B cell (primary cell): Measurements from ENCODE around the gene SEPTIN11. TPM values are rescaled to one million over a fixed set of nuclear protein-coding genes. Genes with fewer than 3 reads are reported as not detected.

Experiments used
- ATAC-seq: fragments of 200-7000 bp; cut with Tn5 transposase; one replicate; pipeline ENCODE4 v1.10.0; 2021; ENCODE audit warnings: low read depth, mild to moderate bottlenecking, moderate number of reproducible peaks, moderate library complexity
- CTCF ChIA-PET: fragments of 350-600 bp; sonication (Branson Sonifier 250); formaldehyde crosslinking; loops from one replicate; lab custom pipeline; 2021; ENCODE audit warnings: antibody characterized with exemption, inconsistent platforms; lab: Charles Lee
- POLR2A ChIA-PET: fragments of 350-600 bp; sonication (Branson Sonifier 250); formaldehyde crosslinking; loops from one replicate; lab custom pipeline; 2021; ENCODE audit warnings: antibody characterized with exemption; lab: Charles Lee
- DNase-seq: peaks from one replicate; pipeline ENCODE4 v3.0.0; 2013
- H2AFZ ChIP-seq: 2 replicates; pipeline ENCODE4 v1.6.1; 2012; ENCODE audit warnings: mild to moderate bottlenecking, low read depth, low read length; ENCODE audit not compliant: insufficient read depth, poor library complexity, severe bottlenecking
- H3K27ac ChIP-seq, 2 donors: 1 replicate in 1 of 2; 2 replicates in 1 of 2; pipeline ENCODE4 v1.5.1; 2012 to 2013; ENCODE audit warnings: low read length in 2 of 2, mild to moderate bottlenecking in 2 of 2, moderate library complexity in 1 of 2
- H3K27me3 ChIP-seq, 4 experiments: fragments of 200-600 bp in 1 of 4; sonication (generic) in 1 of 4; replicated peaks in 1 of 4; 1 replicate in 2 of 4; 2 replicates in 2 of 4; pipeline versions ENCODE4 v1.6.1 to v1.7.0; 2013 to 2016; ENCODE audit warnings: low read length in 3 of 4, mild to moderate bottlenecking in 2 of 4, mixed read lengths in 1 of 4, moderate library complexity in 1 of 4; ENCODE audit not compliant: insufficient read depth in 4 of 4, control insufficient read depth in 3 of 4; ENCODE audit errors: control extremely low read depth in 1 of 4
- H3K36me3 ChIP-seq, 2 experiments: replicated peaks in 1 of 2; 1 replicate in 1 of 2; 2 replicates in 1 of 2; pipeline versions ENCODE4 v1.6.1 to v1.7.1; 2013; ENCODE audit warnings: low read length in 1 of 2; ENCODE audit not compliant: insufficient read depth in 2 of 2, control insufficient read depth in 1 of 2; ENCODE audit errors: control extremely low read depth in 1 of 2, extremely low read depth in 1 of 2
- H3K4me1 ChIP-seq, 2 donors: fragments of 200-600 bp in 1 of 2; sonication (generic) in 1 of 2; 1 replicate in 1 of 2; 2 replicates in 1 of 2; pipeline versions ENCODE4 v1.5.1 to v1.6.1; 2013 to 2017; ENCODE audit warnings: low read length in 2 of 2; ENCODE audit not compliant: control insufficient read depth in 2 of 2, insufficient read depth in 2 of 2
- H3K4me2 ChIP-seq: replicated peaks from 2 replicates; pipeline ENCODE3; 2012; ENCODE audit warnings: mild to moderate bottlenecking, low read depth, low read length; ENCODE audit not compliant: poor library complexity, severe bottlenecking
- H3K4me3 ChIP-seq, 5 experiments: fragments of 200-600 bp in 1 of 5; sonication (generic) in 1 of 5; 1 replicate in 3 of 5; 2 replicates in 2 of 5; pipeline versions ENCODE4 v1.5.1 to v1.7.0; 2011 to 2016; ENCODE audit warnings: low read length in 4 of 5, mild to moderate bottlenecking in 4 of 5, low read depth in 2 of 5, control low read depth in 1 of 5, moderate library complexity in 1 of 5; ENCODE audit not compliant: insufficient read depth in 1 of 5; ENCODE audit errors: control extremely low read depth in 1 of 5, extremely low read depth in 1 of 5
- H3K79me2 ChIP-seq: fragments of 200-600 bp; sonication (generic); one replicate; pipeline ENCODE4 v1.6.0; 2016; ENCODE audit warnings: low read length; ENCODE audit not compliant: control insufficient read depth, insufficient read depth
- H3K9ac ChIP-seq: fragments of 200-600 bp; sonication (generic); 2 replicates; pipeline ENCODE4 v1.6.1; 2017; ENCODE audit warnings: mild to moderate bottlenecking, low read length, moderate library complexity
- H3K9me3 ChIP-seq, 3 donors: one replicate each; pipeline versions ENCODE4 v1.6.1 to v1.7.1; 2013; ENCODE audit warnings: low read length in 2 of 3; ENCODE audit not compliant: control insufficient read depth in 2 of 3, insufficient read depth in 1 of 3; ENCODE audit errors: control extremely low read depth in 1 of 3
- H4K20me1 ChIP-seq: 2 replicates; pipeline ENCODE4 v1.6.0; 2012; ENCODE audit warnings: mild to moderate bottlenecking, low read length; ENCODE audit not compliant: insufficient read depth, control insufficient read depth, poor library complexity, severe bottlenecking
- H3K27ac Mint-ChIP-seq: one replicate; pipeline ENCODE4 v1.8.0; 2021; ENCODE audit warnings: mixed read lengths
- H3K27me3 Mint-ChIP-seq: one replicate; pipeline ENCODE4 v1.8.0; 2021; ENCODE audit warnings: mixed read lengths
- H3K4me1 Mint-ChIP-seq: one replicate; pipeline ENCODE4 v1.8.0; 2021; ENCODE audit warnings: mixed read lengths
- H3K4me3 Mint-ChIP-seq: one replicate; pipeline ENCODE4 v1.8.0; 2021; ENCODE audit warnings: mixed read lengths
- H3K9me3 Mint-ChIP-seq: one replicate; pipeline ENCODE4 v1.8.0; 2022; ENCODE audit warnings: mixed read lengths; ENCODE audit not compliant: insufficient read depth
- EZH2 ChIP-seq: IDR thresholded peaks from 2 replicates; pipeline ENCODE4 v1.6.1; 2012; ENCODE audit warnings: borderline replicate concordance, low read depth, mild to moderate bottlenecking, moderate library complexity, low read length; ENCODE audit not compliant: insufficient read depth, poor library complexity, severe bottlenecking
- WGBS: methylation state at CpG from one replicate; pipeline ENCODE4 v1.1.5; 2013; ENCODE audit warnings: missing lambda C conversion rate; ENCODE audit not compliant: insufficient coverage; 5-methylcytosine and 5-hydroxymethylcytosine counted together
- intact Hi-C: fragments of 100-400 bp; cut with micrococcal nuclease; formaldehyde crosslinking; loops from one replicate; pipeline ENCODE4 v1.10.0; 2022
- polyA plus RNA-seq: library from polyadenylated mRNA; depleted of rRNA; stranded (reverse); fragments of >200 nt; gene quantifications from 2 replicates; pipeline ENCODE4 v1.2.3, GENCODE V29; 2012
- total RNA-seq, 2 donors: library from RNA; stranded (reverse); fragments of 120-200 nt in 1 of 2; gene quantifications; 1 replicate in 1 of 2; 2 replicates in 1 of 2; pipeline versions ENCODE4 v1.2.3 to v1.2.4, GENCODE V29; 2013 to 2022
- TF ChIP-seq, protein P1 (sequence below): fragments of 200-600 bp; IDR thresholded peaks from one replicate; pipeline ENCODE4 v1.8.0; 2022; ENCODE audit warnings: antibody characterized with exemption, mild to moderate bottlenecking

SEPTIN11 gene
- total and polyA plus RNA-seq, 2 donors (not counting 1 experiment from before 2014, with no cell fraction given): 3.5 to 22.7 TPM

GRCh38 chr4:76969941-76970529, 20.5 kb downstream of the SEPTIN11 start:
- Mint-ChIP-seq H3K27me3 (no peaks in the 10 kb centered on the region), H3K27ac (no peak overlapping the region), H3K9me3 (no peaks in the 10 kb centered on the region), H3K4me1 (no peaks in the 10 kb centered on the region), H3K4me3 (no peak overlapping the region)
- no peaks in the 10 kb centered on the region for H3K79me2 ChIP-seq
- H4K20me1 ChIP-seq: no peaks in the 10 kb centered on the region
- no peak overlapping the region for H3K4me2 ChIP-seq
- H3K27me3 ChIP-seq: no peaks in the 10 kb centered on the region
- no peaks in the 10 kb centered on the region for H3K9me3 ChIP-seq
- TF ChIP-seq EZH2: no peak
- TF ChIP-seq, protein P1, sequence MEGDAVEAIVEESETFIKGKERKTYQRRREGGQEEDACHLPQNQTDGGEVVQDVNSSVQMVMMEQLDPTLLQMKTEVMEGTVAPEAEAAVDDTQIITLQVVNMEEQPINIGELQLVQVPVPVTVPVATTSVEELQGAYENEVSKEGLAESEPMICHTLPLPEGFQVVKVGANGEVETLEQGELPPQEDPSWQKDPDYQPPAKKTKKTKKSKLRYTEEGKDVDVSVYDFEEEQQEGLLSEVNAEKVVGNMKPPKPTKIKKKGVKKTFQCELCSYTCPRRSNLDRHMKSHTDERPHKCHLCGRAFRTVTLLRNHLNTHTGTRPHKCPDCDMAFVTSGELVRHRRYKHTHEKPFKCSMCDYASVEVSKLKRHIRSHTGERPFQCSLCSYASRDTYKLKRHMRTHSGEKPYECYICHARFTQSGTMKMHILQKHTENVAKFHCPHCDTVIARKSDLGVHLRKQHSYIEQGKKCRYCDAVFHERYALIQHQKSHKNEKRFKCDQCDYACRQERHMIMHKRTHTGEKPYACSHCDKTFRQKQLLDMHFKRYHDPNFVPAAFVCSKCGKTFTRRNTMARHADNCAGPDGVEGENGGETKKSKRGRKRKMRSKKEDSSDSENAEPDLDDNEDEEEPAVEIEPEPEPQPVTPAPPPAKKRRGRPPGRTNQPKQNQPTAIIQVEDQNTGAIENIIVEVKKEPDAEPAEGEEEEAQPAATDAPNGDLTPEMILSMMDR: no peak
- H3K36me3 ChIP-seq: no peaks in the 10 kb centered on the region
- no peaks in the 10 kb centered on the region for H3K4me1 ChIP-seq
- intact Hi-C loops: no loop called here
- ChIA-PET CTCF (no interaction called here), POLR2A (no interaction called here)
- DNase-seq (no peak), ATAC-seq (no peak)
- no peak overlapping the region for H3K9ac ChIP-seq
- 100% methylated on average over 2 of the region's 5 CpGs for WGBS
- no peak overlapping the region for H2AFZ ChIP-seq
- no peak overlapping the region for H3K4me3 ChIP-seq
- H3K27ac ChIP-seq: no peak overlapping the region

- Histone ChIP-seq H4K20me1 (no peaks in the 10 kb centered on the region), H3K36me3 (no peaks in the 10 kb centered on the region), H3K4me1 (no peaks in the 10 kb centered on the region), H3K79me2 (no peaks in the 10 kb centered on the region), H2AFZ (no peak overlapping the region), H3K27ac (no peak overlapping the region), H3K9me3 (no peaks in the 10 kb centered on the region), H3K4me2 (no peak overlapping the region), H3K4me3 (no peak overlapping the region), H3K27me3 (no peaks in the 10 kb centered on the region), H3K9ac (no peak overlapping the region)
- H3K27me3 Mint-ChIP-seq: no peaks in the 10 kb centered on the region
- WGBS: no CpG with 5 or more reads among the region's 1 CpG
- H3K27ac Mint-ChIP-seq: no peak overlapping the region
- intact Hi-C loops: no loop called here
- no peaks in the 10 kb centered on the region for H3K4me1 Mint-ChIP-seq
- no peak for TF ChIP-seq EZH2
- TF ChIP-seq, protein P1: no peak
- DNase-seq (no peak), ATAC-seq (no peak)
- no peaks in the 10 kb centered on the region for H3K9me3 Mint-ChIP-seq
- ChIA-PET POLR2A (no interaction called here), CTCF (no interaction called here)
- no peak overlapping the region for H3K4me3 Mint-ChIP-seq
These were observed 22.8 kb downstream of the SEPTIN11 start for GRCh38 chr4:76972306-76972705.
